Skin epidermis (tissue), 12 donors: Measurements from ENCODE around the gene ANLN.

Experiments
- H3K27ac ChIP-seq, 21 experiments: fragments of 200-600 bp; sonication (generic) in 11 of 21; one replicate each; pipeline ENCODE4 v1.5.0; 2020; ENCODE audit warnings: mild to moderate bottlenecking in 3 of 21, inconsistent platforms in 2 of 21, moderate library complexity in 2 of 21
- H3K4me3 ChIP-seq, 7 experiments: fragments of 200-600 bp; sonication (generic) in 2 of 7; one replicate each; pipeline ENCODE4 v1.5.0; 2020; ENCODE audit warnings: inconsistent platforms in 2 of 7, mild to moderate bottlenecking in 2 of 7, moderate library complexity in 1 of 7

ANLN gene

GRCh38 chr7:36404639-36405408 is 15.2 kb downstream of the ANLN start:
- Histone ChIP-seq H3K27ac (no peak overlapping the region), H3K4me3 (no peak overlapping the region)

- no peak overlapping the region for H3K4me3 ChIP-seq
- H3K27ac ChIP-seq = no peak overlapping the region
Observed at GRCh38 chr7:36405409-36405803, 15.7 kb downstream of the ANLN start.

- no peak overlapping the region for H3K27ac ChIP-seq
- no peak overlapping the region for H3K4me3 ChIP-seq
Observed at GRCh38 chr7:36406156-36406555, 16.5 kb downstream of the ANLN start.

- Histone ChIP-seq H3K27ac (no peak overlapping the region), H3K4me3 (no peak overlapping the region)
Observed at GRCh38 chr7:36407636-36408550, 18.2 kb downstream of the ANLN start.

GRCh38 chr7:36408589-36408988 is 18.9 kb downstream of the ANLN start:
- no peak overlapping the region for H3K4me3 ChIP-seq
- no peak overlapping the region for H3K27ac ChIP-seq

- H3K27ac ChIP-seq = no peak overlapping the region
Observed at GRCh38 chr7:36409180-36409579, 19.5 kb downstream of the ANLN start.

GRCh38 chr7:36415144-36415543 is 25.5 kb downstream of the ANLN start:
- no peak overlapping the region for H3K4me3 ChIP-seq
- no peak overlapping the region for H3K27ac ChIP-seq

More at GRCh38 chr7:36409180-36409579, 19.5 kb downstream of the ANLN start:
- H3K4me3 ChIP-seq = no peak overlapping the region

- H3K4me3 ChIP-seq = no peak overlapping the region
- H3K27ac ChIP-seq = no peak overlapping the region
Observed at GRCh38 chr7:36416251-36416650, 26.6 kb downstream of the ANLN start.

GRCh38 chr7:36420307-36420706 is 30.6 kb downstream of the ANLN start:
- H3K4me3 ChIP-seq = no peak overlapping the region
- H3K27ac ChIP-seq = no peak overlapping the region

GRCh38 chr7:36422072-36422471 is 32.4 kb downstream of the ANLN start:
- Histone ChIP-seq H3K4me3 (no peak overlapping the region), H3K27ac (no peak overlapping the region)

- no peak overlapping the region for H3K27ac ChIP-seq
- no peak overlapping the region for H3K4me3 ChIP-seq
Observed at GRCh38 chr7:36423633-36424032, 34.0 kb downstream of the ANLN start.

- H3K4me3 ChIP-seq = no peak overlapping the region
- H3K27ac ChIP-seq = no peak overlapping the region
Observed at GRCh38 chr7:36430186-36430585, 40.5 kb downstream of the ANLN start.

GRCh38 chr7:36430881-36431280 is 41.2 kb downstream of the ANLN start:
- no peak overlapping the region for H3K27ac ChIP-seq

GRCh38 chr7:36438211-36438610 is 48.5 kb downstream of the ANLN start:
- Histone ChIP-seq H3K27ac (no peak overlapping the region), H3K4me3 (no peak overlapping the region)

More at GRCh38 chr7:36430881-36431280, 41.2 kb downstream of the ANLN start:
- H3K4me3 ChIP-seq = no peak overlapping the region

GRCh38 chr7:36439624-36440023 is 50.0 kb downstream of the ANLN start:
- Histone ChIP-seq H3K4me3 (no peak overlapping the region), H3K27ac (no peak overlapping the region)

GRCh38 chr7:36440880-36441279 is 51.2 kb downstream of the ANLN start:
- no peak overlapping the region for H3K4me3 ChIP-seq
- H3K27ac ChIP-seq = no peak overlapping the region

GRCh38 chr7:36441344-36442022 is 51.8 kb downstream of the ANLN start:
- Histone ChIP-seq H3K27ac (no peak overlapping the region), H3K4me3 (no peak overlapping the region)

GRCh38 chr7:36448781-36449379 is 59.2 kb downstream of the ANLN start:
- no peak overlapping the region for H3K4me3 ChIP-seq

GRCh38 chr7:36449685-36450084 is 60.0 kb downstream of the ANLN start:
- Histone ChIP-seq H3K4me3 (no peak overlapping the region), H3K27ac (no peak overlapping the region)

More at GRCh38 chr7:36448781-36449379, 59.2 kb downstream of the ANLN start:
- no peak overlapping the region for H3K27ac ChIP-seq

GRCh38 chr7:36453769-36454168 is 64.1 kb downstream of the ANLN start:
- Histone ChIP-seq H3K27ac (no peak overlapping the region), H3K4me3 (no peak overlapping the region)
